Measurements from ENCODE around the gene MAGEA1. TPM values are rescaled to one million over a fixed set of nuclear protein-coding genes. Genes with fewer than 3 reads are reported as not detected.

Gene MAGEA1
- polyA plus RNA-seq, 3 donors = not detected

- DNase-seq (ENCODE audit: extremely low read depth in 1 of 11, low read depth in 9 of 11, low spot score in 4 of 11) = peak in 2 of 11 donors; percentile 14 to 21
Measured at GRCh38 chrX:153226344-153227185, 47.5 kb downstream of the MAGEA1 start.

Other genes starting within 250 kb of the MAGEA1 start
- gene PNMA5, start 185.2 kb upstream of the MAGEA1 start, polyA plus RNA-seq (ENCODE audit: insufficient read length in 3 of 3) = under 1 TPM; 0.16 to 0.39 (median 0.30) TPM
- 10 to 100 TPM; 31.6 to 37.4 (median 32.4) TPM for gene PNMA3, start 122.8 kb upstream of the MAGEA1 start, polyA plus RNA-seq (ENCODE audit: insufficient read length in 3 of 3)
- 10 to 100 TPM in 2 of 3 donors, 1 to 10 TPM in 1; 9.3 to 13.7 (median 13.6) TPM for gene PNMA6A, start 106.8 kb upstream of the MAGEA1 start, polyA plus RNA-seq (ENCODE audit: insufficient read length in 3 of 3)
- gene PNMA6F, start 142.5 kb downstream of the MAGEA1 start, polyA plus RNA-seq (ENCODE audit: insufficient read length in 3 of 3) = under 1 TPM; 0.15 to 0.27 (median 0.20) TPM
- 10 to 100 TPM; 19.3 to 22.3 (median 20.5) TPM for gene ZNF275, start 154.9 kb downstream of the MAGEA1 start, polyA plus RNA-seq (ENCODE audit: insufficient read length in 3 of 3)
- not detected for gene PNMA6E, start 222.1 kb downstream of the MAGEA1 start, polyA plus RNA-seq (ENCODE audit: insufficient read length in 3 of 3)
- gene ZFP92, start 232.2 kb downstream of the MAGEA1 start, polyA plus RNA-seq (ENCODE audit: insufficient read length in 3 of 3) = 1 to 10 TPM in 1 of 3 donors, under 1 TPM in 2; 0.73 to 1.5 (median 0.92) TPM

Measured in renal cortex interstitium (tissue), 11 donors.